GM19452 (cell line): Measurements from ENCODE around the gene ATP8B3.
"Not testable (repeated sequence)": the region's sequence is repeated elsewhere in the genome, so short reads cannot be mapped to it uniquely, and the experiment has no call there.

ENCODE experiments used
- ATAC-seq: cut with Tn5 transposase; IDR thresholded peaks from one replicate; pipeline ENCODE4 v1.9.1; 2021; ENCODE audit not compliant: unreplicated experiment

ATP8B3 gene

DNA sequence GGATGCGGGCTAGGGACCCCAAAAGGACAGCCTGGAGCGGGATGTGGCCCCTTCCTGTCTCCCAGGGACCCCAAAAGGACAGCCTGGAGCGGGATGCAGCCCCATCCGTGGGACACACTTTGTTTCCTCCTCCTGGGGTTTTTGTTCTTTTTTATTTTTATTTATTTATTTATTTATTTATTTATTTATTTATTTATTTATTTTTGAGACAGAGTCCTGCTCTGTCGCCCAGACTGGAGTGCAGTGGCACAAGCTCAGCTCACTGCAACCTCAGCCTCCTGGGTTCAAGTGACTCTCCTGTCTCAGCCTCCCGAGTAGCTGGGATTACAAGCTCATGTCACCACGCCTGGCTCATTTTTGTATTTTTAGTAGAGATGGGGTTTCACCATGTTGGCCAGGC is 14.8 kb downstream of the ATP8B3 start:
- not testable (repeated sequence) for ATAC-seq

DNA sequence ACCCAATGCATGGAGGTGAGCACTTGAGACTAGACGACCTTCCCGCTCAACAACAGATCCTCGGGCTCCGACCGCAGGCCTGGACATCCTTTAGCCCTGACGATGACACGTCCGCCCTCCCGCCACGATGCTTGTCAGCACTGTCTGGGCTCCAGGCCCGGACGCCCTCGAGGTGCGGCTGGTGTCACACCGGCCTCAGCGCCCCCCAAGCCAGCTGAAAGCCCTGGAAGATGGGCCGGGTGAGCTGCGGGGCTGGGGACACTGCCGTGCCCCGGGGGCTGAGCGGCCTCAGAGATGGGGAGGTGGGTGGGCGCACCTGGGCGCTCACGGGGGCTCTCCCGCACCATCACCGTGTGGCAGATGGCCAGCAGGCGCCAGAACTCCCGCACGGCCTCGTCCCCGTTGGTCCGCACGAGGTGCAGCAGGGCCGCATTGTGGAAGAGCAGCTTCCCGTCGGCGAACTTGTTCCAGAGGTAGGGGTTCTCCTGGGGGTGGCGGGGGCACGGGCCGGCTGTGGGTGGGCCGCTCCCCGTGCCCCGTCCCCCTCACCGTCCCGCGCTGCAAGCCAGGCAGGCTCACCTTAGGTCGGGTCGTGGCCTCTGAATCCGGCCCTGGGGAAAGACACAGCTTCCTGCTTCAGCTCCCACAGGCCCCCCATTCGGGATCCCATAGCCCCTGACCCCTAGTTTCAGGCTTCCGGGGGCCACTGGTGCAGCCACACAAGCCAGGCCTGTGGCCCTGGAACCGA is 15.5 kb downstream of the ATP8B3 start:
- ATAC-seq, result no peak

DNA sequence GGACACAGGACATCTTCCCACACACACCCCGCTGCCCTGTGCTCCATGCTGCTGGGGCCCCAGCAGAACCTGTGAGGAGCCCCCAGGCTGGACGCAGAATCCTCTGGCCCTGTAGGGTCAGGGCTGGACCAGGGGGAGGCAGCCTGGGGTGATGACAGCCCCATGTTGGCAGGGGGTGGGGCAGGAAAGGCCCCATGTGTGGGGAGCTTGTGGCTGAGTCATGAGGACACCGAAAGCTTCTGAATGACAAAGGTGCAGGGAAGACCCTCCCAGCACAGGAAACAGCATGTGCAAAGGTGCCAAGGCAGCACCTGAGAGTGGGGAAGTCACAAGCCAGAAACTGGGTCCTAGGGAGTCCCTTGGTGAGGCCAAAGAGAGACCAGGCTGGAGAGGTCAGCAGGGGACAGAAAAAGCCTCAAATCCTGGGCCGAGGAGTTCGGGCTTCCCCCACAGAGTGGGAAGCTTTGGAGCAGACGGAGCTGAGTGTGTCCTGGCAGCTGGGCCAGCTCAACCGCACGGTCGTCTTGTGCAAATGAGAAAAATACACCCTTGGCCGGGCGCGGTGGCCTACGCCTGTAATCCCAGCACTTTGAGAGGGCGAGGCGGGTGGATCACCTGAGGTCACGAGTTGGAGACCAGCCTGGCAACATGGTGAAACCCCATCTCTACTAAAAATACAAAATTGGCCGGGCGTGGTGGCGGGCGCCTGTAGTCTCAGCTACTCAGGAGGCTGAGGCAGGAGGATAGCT is 17.5 kb downstream of the ATP8B3 start:
- ATAC-seq, result no peak

DNA sequence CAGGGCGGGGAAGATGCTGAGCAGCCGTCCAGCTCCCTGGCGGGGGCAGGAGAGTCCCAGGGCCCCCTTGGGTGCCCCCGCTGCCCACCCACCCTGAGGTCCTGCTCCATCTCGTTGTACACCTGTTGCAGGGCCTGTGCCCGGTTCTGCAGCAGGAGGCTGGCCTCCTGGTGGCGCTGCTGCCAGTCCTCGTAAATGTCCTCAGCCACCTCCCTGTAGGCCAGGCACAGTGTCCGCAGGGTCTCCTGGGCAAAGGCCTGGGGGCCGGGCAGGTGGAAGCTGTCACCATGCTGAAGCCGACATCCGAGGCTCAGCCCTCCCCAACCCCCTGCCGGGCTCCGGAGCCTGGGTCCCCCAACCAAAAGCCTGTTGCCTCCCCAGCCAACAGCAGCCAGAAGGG is 20.2 kb downstream of the ATP8B3 start:
- ATAC-seq, result no peak

DNA sequence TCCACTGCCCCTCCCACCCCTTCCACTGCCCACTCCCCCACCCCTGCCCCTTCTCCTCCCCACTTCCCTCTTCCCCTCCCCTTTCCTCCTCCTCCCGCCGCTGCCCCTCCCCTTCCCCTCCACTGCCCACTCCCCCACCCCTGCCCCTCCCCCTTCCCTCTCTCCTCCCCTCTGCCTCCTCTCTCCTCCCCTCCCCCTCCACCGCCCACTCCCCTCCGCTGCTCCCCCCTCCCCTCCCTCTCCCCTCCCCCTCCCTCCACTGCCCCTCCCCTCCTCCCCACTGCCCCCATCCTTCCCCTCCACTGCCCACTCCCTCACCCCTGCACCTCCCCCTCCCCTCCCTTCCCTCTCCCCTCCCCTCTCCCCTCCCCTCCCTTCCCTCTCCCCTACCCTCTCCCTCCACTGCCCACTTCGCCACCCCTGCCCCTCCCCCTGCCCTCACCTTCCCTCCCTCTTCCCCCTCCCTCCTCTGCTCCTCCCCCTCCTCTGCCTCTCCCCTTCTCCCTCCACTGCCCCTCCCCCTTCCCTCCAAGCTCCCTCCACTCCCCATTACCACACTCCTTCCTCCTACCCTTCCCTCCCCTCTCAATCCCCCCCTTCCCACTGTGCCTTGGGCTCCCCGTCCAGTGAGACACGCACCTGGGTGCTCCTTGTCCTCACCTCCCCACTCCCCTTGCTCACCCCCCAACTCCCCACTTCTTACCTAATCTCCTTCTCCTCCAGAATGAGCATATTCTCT is 21.9 kb downstream of the ATP8B3 start:
- ATAC-seq, result no peak

DNA sequence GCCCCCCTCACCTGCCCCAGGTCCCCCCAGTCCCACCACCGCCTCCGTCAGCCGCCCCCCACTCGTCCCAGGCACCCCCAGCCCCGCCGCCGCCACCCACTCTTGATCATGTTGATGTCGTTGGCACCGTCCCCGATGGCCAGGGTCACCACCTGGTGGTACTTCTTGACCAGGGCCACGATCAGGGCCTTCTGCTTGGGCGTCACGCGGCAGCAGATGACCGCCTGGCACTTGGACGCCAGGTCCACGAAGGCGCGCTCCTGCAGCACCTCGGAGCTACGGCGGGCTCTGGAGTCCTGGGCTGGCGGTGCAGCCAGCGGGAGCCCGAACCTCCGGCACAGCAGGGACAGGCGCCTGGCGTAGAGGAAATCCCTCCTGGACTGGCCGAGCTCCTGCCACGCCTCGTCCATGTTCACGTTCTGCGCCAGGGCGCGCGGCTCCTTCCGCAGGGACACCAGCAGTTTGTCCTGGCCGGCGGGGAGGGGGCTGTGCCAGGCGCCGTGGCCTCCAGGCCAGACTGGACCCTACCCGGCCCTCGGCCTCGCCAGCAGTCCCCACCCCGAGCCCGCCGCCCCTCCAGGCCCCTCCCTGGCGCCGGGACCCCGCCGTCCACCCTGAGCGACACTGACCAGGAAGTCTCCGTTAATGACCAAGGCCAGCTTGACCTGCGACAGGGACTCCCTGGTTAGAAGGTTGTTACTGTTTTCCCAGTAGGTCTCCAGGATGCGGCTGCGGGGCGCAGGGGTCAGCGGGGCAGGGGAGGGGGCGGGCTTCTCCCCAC is 22.6 kb downstream of the ATP8B3 start:
- ATAC-seq, result no peak

DNA sequence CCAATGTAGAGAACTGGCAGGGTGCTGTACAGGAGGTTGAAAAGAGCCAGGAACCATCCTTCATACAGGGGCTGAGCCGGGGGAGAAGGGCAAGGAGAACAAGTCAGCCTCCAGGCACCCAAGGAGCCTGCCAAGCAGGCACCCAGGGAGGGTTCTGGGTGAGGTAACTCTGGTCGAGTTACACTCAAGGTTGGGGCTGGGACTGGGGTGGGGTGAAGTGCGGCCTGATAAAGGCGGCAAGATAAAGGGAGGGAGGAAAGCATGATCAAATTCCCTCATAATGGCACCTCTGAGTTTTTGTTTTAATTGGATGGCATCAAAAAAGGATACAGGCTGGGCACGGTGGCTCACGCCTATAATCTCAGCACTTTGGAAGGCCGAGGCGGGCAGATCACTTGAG is 25.0 kb downstream of the ATP8B3 start:
- no peak for ATAC-seq

DNA sequence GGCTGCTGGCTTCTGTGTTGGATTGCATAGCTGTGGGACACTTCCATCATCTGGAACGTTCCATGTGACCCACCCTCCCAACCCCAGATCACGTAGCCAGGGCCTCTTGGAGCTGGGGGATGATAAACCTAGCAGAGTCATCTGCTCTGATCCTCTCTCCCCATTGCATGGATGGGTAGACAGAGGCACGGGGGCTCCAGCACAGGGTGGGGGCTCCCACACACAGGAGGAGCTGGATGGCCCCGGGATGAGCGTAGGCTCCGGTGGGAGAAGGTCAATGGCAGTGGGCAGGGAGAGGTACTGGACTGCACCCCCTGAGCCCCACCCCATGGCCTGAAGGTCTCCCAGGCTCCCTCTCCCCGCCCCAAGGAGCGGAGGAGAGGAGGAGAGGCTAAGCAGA is 25.4 kb downstream of the ATP8B3 start:
- ATAC-seq, result no peak

DNA sequence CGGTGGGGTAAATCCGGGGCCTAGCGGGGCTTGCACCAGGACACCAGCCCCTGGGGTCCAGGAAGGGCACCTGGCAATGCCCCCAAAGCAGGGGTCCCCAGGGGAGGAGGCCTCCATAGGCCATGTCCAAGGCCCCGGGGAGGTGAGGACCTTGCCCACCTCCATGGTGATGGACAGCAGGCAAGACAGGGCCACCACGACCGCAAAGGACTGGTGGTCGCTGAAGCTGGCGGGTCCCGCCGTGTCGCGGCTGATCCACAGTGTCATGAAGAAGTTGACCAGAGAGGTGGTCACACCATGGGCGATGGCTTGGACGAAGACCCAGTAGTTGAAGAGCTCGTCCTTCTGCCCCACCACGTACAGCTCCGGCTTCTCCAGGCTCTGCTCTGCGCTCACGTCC is 26.8 kb downstream of the ATP8B3 start:
- no peak for ATAC-seq

DNA sequence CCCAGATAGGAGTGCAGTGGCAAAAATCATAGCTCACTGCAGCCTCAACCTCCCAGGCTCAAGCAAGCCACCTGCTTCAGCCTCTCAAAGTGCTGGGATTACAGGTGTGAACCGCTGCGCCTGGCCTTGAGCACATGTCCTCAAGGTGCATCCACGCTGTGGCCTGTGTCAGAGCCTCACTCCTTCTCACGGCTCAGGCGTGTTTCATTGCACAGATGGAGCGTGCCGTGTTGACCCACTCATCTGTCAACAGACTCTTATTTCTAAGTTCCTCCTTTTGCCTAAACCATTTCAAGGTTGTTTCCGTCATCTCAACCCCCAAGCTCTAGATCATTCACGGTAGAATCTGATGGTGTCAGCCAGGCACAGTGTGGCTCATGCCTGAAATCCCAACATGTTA is 28.2 kb downstream of the ATP8B3 start:
- no peak for ATAC-seq

DNA sequence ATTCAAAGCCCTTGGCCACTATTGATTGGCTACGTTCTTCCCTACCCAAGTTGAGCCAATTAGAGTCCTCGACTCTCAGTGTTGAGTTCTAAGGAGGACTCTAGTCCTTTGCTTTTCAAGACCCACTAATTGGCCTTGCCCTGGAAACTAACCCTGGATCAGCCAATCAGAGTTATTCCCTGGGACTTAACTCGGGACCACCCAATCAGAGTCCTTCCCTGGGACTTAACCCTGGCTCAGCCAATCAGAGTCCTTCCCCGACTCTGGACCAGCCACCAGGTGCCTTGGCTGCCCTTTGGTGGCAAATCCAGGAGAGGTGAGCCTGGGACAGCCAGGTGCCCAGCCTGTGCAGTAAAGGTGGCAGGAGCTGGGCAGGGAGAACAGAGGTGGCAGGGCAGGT is 28.7 kb downstream of the ATP8B3 start:
- ATAC-seq, result no peak

DNA sequence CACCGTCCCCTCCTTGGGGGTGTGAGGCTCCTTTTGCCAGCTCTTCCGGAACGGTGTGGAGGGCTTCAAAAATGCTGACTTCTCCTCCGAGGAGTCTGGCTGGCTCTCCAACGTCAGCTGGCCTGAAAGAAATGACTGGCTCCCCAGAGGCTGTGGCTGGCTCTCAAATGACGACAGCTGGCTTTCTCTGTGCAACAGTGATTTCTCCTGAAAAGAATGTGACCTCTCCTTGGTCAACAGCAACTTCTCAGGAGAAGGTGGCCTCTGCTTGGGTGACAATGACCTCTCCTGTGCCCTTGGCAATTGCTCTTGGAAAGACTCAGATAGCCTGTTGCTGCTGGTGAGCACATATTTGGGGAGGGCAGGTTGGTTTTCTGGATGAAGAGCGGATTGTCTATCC is 29.6 kb downstream of the ATP8B3 start:
- no peak for ATAC-seq

DNA sequence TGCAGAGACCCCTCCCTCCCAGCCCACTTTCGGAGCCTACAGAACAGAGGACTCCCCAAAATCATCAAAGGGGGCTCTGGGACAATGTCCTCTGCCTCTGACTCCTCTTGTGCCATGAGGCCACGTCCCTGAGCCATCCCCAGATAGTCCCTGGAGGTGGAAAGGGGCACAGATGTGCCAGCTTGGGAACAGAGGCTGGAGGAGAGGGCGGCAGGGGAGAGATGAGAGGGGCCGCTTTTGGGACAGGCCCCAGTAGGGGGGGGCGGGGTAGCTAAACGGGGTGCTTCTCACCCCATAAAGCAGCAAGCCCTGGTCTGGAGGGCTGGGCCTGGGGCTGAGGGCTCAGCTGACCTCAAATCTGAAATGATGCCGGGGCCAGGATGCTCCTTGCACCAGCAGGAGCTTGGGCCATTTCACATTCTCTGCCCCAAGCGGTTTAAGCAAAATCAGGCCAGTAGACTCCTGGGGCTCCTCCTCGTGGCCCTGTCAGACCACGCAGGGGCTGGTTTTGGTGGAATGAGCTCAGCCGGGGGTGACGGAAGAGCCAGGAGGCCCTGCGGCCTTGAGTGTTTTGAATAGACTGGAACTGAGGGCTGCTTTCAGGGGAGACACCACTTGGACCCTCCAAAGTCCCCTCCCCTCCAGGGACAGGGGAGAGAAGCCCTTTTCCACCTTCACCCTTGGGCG is 31.7 kb downstream of the ATP8B3 start:
- no peak for ATAC-seq

DNA sequence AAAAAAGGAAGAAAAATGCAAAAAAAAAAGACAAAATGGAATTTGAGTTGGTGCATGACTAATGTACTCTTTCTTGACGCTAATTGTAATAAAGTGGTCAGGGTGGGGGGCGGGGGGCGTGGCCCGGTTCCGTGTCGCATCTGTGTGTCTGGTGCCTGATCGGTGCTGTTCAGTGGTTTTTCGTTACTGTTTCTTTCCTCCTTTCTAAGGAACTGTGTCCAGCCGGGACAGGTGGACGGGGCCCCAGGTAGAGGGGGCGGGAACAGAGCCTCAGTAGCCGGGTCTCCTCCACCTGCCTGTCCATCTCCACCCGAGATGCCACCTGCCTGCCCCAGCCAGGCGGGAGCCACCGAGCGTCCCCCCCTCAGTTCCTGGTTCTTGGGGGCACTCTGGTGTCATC is 32.5 kb downstream of the ATP8B3 start:
- ATAC-seq, result no peak

DNA sequence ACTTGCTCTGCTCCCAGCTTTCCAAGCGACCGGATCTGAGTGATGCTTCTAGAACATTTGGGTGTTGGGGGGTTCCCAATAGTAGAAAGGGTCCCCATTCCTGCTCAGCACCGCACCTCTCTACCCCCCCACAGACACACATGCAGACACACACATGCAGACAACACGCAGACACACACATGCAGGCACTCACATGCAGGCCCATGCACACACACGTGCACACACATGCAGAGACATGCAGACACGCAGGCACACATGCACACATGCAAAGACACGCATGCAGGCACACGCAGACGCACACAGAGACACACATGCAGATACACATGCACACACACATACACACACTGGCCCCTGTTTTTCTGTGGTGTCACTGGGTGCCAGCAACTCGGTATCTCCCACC is 34.9 kb downstream of the ATP8B3 start:
- ATAC-seq, result no peak

DNA sequence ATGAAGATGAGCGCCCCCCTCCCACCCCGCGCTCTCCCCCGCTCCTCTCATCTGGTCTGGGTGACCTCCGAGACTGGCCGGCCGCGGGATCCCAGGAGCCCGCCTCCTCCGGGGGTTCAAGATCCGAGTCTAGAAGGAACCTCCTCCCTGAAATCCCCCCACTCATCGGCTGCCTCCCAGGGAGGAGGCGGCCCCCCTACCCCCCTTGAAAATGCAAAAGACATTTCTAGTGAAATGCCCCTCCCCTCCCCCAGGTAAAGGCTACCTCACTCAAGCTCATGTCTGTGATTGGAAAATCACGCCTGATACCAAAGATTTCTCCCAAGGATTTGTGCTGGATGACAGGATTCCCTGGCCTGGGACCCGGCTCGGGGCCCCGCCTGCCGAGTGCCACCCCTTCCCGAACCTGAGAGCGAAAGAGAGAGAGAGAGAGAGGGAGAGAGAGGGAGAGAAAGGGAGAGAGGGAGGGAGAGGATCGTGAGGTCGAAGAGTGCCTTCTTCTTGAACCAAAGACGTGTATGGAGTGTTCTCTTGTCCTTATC is 35.4 kb downstream of the ATP8B3 start:
- no peak for ATAC-seq

DNA sequence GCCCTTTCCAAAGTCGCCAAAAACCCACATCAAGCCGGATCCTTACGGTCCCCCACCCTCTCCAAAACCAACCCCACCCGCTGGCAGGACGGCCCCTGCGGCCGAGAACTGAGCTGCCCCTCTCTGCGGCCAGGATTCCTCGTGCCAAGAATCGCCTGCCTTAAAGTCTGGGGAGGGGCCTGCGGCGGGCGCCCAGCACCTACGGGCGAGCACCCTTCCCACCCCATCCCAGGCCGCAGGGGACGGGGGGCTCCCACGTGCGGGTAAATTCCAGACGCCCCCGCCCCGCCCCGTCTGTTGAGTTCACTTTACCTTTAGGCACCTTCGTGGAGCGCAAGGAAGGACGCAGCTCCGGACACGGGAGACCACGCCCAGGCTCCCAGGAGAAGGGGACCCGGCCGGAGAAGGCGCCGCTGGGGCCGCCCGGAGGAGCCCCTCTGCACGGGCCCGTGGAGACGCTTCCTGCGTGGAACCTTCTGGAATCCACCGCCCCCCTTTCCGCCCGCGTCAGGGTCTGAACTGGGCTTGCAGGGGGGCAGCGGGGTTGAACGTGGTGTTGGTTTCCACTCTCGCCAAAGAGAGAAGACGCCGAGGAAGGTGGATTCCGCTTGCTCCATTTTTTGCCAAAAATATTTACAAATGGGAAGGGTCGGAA is 36.0 kb downstream of the ATP8B3 start:
- no peak for ATAC-seq

DNA sequence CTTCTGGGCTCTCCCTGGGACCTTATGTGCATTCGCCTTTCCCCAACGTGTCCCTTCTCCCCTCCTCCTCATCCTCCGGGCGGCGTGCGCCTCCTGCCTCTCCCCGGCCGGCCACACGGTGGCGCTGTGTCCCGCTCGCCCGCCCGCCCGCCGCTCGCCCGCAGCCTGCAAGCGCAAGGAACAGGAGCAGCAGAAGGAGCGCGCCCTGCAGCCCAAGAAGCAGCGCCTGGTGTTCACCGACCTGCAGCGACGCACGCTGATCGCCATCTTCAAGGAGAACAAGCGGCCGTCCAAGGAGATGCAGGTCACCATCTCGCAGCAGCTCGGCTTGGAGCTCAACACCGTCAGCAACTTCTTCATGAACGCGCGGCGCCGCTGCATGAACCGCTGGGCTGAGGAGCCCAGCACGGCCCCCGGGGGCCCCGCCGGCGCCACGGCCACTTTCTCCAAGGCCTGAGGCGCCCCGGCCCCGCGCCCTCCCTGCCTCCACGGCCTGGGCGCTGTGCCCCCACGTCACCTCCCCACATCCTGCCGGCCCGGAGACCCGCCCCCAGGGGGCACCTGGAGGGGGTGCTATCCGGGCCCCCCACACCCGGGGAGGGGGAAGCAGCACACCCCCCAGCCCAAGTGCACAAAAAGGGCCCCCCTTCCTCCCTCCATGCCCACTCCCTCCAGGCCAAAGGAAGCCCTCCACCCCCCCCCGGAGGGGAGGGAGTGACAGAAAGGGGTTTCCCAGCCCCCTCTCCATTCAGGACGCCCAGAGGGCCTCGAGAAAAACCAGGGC is 36.9 kb downstream of the ATP8B3 start:
- no peak for ATAC-seq

DNA sequence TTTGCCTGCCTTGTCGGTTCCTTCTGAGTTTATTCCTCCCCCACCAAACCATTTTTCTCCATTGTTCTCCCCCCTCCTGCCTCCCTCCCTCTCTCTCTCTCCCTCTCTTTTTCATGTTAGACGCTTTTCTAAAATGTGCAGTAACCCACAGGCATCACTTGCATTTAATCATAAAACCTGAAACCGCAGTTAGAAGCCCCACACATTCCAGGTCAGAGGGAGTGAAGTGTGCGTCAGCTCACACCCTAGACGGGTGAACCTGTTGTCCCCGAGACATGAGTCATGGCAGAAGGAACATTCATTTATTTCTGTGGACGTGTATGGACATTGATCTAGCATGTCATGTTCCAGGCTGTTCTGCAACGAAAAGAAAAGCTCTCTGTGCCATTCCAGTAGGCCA is 38.9 kb downstream of the ATP8B3 start:
- ATAC-seq, result no peak
